Ureter (tissue), 1 donor: ENCODE results near the gene GSDMA. TPM values are rescaled to one million over a fixed set of nuclear protein-coding genes. Genes with fewer than 3 reads are reported as not detected.

Experiments
- DNase-seq: peaks from one replicate; pipeline ENCODE4 v3.0.0-alpha.2; 2020; ENCODE audit warnings: low spot score
- total RNA-seq: library from RNA; stranded (reverse); gene quantifications from one replicate; pipeline ENCODE4 v1.2.4, GENCODE V29; 2023
- donor health status: DM: yes; HTN: yes; CAD: no.

The GSDMA gene
- total RNA-seq, 1 donor from 2014 or later: 2.4 TPM

DNA sequence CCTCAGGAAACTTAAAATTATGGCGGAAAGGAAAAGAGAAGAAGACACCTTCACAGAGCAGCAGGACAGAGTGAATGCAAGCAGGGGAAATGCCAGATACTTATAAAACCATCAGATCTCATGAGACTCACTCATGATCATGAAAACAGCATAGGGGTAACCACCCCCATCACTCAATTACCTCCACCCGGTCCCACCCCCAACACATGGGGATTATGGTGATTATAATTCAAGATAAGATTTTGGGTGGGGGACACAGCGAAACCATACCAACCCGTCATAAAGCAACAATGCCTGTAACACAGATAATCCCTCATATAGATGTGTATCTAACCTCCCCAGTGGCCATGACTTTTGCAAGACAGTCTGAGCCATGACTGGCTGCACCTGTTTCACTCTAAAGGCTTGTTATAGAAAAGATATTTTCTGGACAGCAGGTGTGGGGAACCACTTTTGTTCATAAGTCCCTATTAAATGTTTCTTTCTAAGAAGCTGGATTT lies 7.0 kb upstream of the GSDMA start:
- no peak for DNase-seq

DNA sequence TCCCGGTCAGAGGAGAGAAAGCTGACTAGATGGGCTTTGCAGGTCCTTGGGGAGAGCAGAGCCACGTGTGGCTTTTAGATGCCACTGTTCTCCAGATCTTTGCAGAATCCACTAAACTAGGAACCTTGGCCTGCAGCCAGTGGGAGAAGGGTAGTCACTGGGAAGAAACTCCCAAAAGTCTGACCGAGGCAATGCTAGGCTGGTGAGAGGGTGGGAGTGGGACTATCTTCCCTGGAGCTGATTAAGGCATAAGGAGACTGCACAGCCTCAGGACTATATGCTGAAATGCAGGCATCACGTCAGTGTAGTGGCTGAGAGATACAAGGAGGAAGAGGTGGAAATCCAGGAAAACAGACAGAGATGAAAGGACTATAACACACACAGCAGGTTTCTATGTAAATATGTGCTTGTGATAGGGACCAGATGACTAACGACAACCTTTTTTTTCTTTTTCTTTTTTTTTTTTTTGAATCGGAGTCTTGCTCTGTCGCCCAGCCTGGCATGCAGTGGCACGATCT lies 2.2 kb upstream of the GSDMA start:
- DNase-seq: no peak

DNA sequence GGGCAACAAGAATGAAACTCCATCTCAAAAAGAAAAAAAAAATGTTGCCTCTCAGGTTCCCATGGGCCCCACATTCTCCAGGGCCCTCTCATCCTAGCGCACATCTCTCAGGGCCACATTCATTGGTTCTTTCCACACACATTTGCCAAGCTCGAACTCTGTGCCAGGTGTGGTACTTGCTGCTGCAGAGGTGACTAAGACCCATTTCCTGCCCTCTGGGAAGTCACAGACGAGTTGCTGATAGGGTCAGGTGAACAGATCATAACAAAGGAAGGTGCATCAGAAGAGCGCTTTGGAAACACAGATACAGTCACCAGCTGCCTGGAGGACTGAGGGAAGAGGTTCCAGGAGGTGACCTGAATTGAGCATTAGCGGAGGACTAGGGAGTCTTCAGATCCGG lies 1.0 kb downstream of the GSDMA start:
- no peak for DNase-seq

DNA sequence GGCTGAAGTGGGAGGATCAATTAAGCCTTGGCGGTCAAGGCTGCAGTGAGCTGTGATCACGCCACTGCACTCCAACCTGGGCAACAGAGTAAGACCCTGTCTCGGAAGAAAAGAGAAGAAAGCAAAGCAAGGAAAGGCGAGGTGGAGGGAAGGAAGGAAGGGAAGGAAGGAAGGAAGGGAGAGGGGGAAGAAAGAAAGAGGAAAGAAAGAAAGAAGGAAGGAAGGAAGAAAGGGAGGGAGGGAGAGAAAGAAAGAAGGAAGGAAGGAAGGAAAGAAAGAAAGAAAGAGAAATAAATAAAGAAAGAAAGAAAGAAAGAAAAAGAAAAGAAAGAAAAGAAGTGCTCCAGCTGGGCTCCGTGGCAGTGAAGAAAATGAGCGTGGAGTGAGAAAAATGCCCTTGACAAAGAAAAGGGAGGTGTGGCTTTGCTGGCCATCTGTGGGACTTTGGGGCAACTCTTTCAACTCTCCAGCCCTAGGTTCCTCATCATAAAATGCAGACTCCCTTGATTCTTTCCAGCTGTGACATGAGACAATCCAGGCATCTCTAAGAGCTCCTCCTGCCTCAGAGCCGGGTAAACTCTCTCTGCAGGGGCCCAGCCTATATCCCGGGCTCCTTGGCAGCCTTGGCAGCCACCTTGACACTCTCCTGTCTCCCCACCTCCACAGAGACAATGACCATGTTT lies 2.4 kb downstream of the GSDMA start:
- no peak for DNase-seq

DNA sequence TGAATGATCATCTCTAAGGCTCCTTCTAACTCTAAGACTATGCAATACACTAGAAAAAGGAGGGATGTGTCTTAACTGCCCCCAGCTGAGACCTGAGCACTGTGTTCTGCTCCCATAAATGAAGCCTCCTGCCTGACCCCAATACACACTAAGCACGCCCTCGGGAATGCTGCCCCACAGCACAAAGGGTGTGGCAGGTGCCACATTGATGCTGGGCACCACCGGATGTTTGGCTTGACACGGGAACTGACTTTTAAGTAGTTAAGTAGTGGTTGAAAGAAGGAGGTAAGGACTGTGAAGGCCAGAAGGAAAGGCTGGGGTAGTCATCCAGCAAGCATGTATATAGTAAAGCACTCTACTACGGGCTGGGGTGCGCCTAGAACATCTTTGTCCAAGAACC lies 4.0 kb downstream of the GSDMA start:
- DNase-seq: no peak

DNA sequence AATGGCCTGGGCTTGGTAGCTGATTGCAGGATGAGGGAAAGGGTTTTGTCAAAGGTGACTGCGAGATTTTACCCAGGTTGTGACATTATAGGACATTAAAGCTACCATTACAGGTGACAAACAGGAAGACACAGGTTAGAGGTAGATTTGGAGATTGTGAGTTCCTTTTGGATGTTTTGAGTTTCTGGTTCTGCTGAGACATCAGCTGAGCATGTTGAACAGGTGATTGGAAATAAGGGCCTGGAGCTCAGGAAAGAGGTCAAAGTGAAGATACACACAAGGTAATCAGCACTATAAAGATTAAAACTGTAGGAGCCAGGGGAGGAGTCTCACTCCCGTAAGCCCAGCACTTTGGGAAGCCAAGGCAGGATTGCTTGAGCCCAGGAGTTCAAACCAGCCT lies 6.0 kb downstream of the GSDMA start:
- DNase-seq: no peak

DNA sequence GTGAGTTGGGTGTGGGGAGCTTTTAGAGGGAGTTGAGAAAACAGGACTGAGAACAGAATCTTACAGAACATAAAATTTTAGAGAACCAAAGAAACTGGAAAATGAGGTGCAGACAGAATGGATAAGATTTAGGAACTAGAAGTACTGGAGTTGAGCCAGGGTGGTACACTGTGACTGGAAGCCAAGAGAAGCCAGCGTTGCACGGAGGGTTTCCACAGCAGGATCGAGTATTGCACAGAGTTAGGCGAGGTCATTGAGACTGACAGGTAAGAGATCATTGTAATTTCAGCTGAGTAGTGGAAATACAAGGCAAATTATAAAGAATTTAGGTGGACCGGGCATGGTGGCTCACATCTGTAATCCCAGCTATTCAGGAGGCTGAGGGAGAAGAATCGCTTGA lies 6.6 kb downstream of the GSDMA start:
- DNase-seq: no peak

DNA sequence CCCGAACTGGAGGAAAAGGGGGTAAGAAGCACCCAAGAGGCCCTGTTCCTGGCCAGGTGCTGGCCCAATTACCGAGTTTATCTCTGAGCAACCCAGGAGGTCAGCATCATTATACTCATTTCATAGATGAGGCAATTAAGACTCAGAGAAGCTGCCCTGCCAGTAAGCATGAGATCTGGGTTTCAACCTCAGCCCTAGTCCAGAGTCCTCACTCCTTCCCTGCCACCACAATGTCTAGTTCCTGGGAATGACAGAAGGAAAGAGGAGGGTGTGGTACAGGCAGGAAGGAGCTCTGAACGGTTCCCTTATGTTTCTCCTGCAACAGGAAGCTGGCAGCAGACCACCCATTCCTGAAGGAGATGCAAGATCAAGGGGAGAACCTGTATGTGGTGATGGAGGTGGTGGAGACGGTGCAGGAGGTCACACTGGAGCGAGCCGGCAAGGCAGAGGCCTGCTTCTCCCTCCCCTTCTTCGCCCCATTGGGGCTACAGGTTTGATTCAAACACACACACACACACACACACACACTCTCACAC lies 7.4 kb downstream of the GSDMA start:
- DNase-seq: no peak

DNA sequence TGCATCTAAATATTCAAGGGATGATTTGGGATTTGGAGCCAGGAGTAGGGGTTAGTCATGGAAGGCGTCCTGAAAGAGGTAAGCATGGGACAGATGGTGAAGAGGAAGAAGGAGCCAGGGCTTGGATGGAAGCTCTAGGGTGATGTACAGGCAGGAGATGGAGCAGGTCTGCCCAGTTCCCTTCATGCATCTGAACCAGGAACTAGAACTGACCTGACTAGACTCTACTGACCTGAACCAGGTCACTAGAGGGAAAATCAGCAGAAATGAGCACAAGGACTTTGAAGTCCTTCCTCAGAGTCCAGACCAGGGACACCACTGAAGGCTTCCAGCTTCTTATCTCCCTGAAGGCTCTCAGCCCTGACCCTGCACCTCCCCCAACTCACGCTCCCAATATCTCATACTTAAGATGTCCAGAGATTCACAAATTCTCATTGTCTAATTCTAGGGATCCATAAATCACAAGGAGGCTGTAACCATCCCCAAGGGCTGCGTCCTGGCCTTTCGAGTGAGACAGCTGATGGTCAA lies 8.3 kb downstream of the GSDMA start:
- no peak for DNase-seq

DNA sequence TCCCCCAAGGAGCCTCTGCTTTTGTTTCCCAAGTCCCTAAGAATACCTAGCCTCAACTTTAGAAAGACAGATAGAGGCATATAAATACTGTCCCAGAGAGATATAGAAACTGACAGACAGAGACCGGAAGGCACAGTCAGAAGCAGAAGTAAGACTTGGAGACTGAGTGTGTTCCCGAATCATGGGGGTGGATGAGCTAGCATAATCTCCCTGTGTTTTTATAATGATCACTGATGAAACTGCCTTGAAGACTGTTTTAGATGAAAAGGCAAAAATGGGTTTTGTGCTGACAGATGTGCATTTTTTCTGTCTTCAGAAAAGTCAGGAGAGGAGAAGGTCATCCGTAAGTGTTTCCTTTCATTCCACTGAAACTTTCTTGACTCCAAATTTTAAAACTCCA lies 9.5 kb downstream of the GSDMA start:
- DNase-seq: no peak

DNA sequence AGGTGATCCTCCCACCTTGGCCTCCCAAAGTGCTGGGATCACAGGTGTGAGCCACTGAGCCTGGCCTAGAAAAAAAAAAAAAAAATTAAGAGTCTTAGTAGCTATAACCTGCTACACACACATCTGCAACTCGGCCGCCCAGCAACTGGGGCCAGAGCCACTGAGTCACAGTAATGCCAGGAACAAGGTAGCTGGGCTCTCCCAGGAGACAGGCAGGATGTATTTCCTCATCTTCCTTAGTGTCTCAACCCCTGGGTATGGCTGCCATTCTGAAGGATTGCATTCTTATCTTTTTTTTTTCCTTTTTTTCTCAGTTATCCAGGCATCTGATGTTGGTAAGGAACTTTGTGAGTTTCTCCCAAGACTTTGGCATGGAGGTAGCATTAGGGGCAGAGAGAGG lies 10.7 kb downstream of the GSDMA start:
- DNase-seq: no peak

DNA sequence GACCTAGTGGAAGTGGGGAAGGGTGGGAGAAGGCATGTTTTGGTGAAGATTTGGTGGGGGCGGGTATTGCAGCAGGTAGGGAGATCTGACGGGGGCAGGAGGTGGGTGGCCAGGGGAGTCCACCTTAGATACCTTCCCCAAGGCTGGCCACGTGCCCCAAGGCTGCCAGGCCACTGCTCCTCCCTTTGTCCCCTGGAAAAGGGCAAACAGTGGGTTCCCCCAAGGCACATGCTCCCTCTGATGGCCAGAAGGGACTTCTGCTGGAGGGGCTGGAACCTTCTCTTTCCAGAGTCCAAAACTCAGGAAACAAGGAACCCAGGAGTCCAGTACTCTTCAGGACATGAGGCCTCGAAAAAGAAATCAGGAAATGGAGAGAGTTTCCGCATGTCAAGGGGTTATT lies 11.6 kb downstream of the GSDMA start:
- no peak for DNase-seq

DNA sequence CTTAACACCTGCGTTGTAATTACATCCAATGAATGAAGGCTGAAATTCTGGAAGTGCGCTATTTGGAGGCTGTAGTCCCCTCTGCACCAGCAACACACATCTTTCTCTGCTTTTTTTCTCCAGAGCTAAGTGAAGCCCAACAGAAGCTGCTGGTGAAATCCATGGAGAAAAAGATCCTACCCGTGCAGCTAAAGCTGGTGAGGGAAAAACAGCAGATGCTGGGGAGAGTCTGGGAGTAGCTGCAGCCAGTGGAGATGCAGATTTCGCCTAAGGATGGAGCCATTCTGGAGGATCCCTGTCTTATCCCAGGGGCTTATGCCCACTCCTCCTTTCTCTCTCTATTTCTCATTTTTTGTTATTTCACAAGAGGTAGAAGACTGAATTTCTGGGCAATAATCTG lies 13.0 kb downstream of the GSDMA start:
- DNase-seq: no peak

DNA sequence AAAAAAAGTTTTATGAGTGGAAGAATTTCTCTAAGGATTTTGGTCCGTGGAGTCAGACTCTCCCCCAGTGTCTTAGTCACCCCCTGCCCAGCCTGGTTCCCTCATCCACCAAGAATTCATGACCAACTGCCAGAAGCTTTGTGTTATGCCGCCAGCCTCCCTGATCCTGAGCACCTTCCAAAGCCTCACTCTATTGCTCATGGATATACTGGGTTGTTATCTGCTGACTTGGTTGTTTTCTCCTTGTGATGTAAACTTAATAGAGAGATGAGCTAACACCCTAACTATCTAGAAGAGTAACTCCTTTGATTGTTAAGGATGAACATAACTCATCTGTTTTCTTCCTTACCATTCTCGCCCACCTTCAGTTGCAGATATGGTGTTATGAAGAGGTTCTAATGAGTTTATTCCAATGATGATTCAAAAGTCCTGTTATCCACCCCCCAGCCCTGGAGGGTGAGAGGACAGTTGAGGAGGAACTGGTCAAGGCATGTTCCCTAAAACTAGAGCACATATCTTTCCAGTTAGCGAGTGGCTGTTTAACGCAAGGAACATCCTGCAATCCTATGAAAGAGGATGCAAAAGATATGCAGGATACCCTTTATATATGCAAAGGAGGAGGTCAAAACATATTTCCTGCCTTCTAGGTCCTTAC lies 16.3 kb downstream of the GSDMA start:
- no peak for DNase-seq

DNA sequence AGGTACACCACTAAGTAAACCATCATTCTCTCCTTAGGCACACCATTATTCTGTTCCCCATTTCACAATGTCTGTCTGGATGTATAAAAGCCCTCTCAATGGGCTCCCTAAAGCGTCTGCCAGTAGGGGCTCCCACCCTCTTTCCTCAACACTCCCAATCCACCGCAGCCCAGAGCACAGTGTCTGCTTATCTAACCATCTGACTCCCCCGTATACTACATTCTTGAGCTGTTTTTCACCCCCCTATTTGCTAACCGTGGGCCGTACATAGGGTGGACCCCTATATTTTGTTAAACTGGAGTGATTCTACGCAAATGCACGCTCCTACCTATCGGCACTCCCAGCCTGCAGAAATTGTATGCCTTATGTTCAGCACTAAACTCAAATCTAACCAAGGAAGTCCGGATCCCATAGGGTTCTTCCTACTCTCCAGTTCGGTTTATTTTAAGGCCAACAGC lies 17.1 kb downstream of the GSDMA start:
- no peak for DNase-seq

DNA sequence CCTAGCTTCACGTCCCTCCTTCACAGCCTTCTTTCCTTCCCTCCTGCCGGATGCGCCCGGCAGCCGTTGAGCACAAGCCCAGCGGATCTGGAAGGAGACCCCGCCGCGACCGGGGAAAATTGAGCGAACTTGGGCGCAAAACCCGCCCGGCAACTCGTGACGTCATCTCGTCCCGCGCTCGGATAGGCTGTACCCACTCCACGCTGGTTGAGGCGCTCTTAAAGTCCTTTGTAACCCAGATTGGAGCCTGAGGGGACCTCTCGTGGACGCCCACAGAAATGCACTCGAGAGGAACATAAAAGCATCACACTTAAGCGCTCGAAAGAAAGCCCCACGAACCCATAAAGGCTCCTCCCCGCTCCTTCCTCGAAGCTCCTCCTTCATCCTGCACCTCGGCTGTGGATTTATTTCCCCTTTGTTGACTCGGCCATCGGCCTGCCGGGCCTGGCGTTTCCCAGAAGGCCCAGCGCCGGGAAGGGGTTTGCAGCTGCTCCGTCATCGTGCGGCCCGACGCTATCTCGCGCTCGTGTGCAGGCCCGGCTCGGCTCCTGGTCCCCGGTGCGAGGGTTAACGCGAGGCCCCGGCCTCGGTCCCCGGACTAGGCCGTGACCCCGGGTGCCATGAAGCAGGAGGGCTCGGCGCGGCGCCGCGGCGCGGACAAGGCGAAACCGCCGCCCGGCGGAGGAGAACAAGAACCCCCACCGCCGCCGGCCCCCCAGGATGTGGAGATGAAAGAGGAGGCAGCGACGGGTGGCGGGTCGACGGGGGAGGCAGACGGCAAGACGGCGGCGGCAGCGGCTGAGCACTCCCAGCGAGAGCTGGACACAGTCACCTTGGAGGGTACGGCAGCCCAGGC lies 17.8 kb downstream of the GSDMA start, which contains the start of gene PSMD3:
Gene PSMD3, plus strand, starts transcription at position 457 of the 856 bp plus-strand sequence. Its CDS starts 164 bp downstream, at position 621.
- peak; percentile 99 for DNase-seq

DNA sequence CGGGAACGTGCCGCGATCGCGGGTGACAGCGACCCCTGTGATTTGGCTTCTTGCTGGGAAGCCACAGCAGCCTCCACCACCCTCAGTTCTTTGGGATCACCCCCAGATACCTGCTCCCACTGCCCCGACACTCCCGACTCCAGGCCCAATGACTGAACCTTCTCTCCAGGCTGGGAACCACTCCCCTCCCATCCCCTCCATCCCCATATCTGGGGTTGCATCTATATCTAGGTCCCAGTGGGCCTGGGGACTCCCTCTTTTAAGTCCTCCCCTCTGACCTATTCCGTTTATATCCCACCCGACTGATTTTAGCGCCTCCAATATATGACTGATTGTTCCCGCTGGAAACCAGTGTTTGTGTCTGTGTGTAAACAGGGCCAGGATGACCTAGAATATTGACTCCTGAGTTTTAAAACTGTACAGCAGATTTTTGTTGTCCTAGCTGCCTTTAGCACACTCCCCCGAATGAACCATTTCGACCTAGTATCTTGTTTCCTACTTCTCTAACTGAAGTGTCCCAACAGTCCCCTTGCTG lies 18.5 kb downstream of the GSDMA start:
- DNase-seq: no peak

DNA sequence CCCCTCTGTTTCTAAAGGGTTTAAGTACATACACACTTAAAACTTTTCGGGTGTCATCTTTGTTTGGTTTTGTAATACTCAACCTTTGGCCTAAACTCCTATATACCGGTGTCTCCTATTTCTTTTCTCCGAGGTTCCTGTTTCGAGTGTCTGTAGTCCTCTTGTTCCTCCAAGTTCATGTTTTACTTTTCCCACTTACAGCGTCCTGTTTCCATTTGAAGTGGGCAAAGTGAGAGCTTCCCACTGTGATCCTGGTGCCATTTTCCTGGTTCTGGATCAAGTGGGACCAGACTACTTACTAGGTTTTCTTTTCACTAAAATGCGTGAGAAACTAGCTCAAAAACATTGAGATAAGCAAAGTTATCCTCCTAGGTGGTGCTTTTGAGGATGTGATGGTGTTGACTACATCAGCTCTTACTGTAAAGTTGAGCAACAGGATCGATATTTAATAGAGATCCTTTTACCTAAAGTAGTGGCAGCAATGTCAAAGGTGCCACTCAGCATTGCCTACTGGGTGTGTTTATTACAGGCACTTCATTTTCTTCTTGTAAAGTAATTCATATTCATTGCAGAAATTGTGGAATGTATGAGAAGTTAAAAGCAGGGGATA lies 19.1 kb downstream of the GSDMA start:
- no peak for DNase-seq

DNA sequence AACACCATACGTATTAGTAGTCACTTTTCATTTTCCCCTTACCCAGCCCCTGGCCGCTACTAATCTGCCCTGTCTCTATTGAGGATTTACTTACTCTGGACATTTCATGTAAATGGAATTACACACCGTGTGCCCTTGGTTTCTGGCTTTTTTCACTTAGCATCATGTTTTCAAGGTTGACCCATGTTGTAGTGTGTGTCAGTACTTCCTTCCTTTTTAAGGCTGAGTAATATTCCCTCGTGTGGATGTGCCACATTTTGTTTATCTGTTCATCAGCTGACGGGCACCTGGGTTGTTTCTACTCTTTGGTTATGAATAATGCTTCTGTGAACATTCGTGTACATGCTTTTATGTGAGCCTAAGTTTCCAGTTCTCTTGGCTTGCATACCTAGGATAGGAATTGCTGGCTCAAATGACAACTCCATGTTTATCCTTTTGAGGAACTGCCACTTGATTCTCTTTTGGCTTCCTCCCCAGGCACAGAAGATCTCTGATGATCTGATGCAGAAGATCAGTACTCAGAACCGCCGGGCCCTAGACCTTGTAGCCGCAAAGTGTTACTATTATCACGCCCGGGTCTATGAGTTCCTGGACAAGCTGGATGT lies 25.5 kb downstream of the GSDMA start:
- no peak for DNase-seq

DNA sequence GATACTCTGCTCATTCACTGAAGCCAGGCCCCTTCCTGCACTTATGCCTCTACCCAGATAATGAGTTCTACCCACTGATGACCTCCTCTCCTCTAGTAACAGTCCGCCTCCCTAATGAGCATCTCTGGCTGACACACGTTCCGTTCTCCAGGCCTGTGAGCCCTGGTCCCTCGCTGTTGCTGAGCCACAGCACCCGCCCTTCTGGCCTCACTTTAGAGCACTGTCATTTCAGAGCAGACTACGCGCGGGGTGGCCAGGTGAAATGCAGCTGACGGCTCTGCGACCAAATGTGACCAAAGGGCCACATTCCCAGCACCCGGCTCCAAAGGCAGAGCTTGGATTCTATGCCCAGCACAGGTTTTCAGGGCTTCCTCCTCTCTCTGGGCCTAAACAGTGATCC lies 31.6 kb downstream of the GSDMA start:
- no peak for DNase-seq

DNA sequence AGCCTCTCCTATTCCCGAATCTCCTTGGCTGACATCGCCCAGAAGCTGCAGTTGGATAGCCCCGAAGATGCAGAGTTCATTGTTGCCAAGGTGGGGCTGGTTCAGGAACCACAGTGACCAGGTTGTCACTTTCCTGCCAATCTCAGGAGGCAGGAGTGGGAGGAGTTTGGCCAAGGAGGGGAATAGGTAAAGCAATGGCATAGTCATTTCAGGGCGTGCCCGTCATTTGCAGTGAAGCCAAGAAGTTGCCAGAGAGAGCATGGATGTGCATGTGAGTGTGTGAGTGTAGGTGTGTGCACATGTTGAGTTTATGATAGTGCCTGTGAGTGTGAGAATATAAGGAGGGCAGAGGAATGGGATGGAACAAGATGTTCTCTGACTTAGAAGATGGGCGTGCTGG lies 32.6 kb downstream of the GSDMA start:
- no peak for DNase-seq
